Lung (tissue), 12 donors: ENCODE results near the gene PLCB4. TPM values are rescaled to one million over a fixed set of nuclear protein-coding genes. Genes with fewer than 3 reads are reported as not detected.

Source experiments
- ATAC-seq: fragments of 200-7000 bp; cut with Tn5 transposase; one replicate; pipeline ENCODE4 v1.9.1; 2020; ENCODE audit warnings: moderate number of reproducible peaks; ENCODE audit not compliant: insufficient read depth, low FRiP score
- DNase-seq, 3 donors: peaks; one replicate each; pipeline ENCODE4 v3.0.0-alpha.2; 2013 to 2017
- H3K27ac ChIP-seq, 2 donors: one replicate each; pipeline ENCODE4 v1.5.1; 2013; ENCODE audit warnings: mild to moderate bottlenecking in 2 of 2, moderate library complexity in 2 of 2, control low read depth in 1 of 2, inconsistent platforms in 1 of 2, low read depth in 1 of 2, low read length in 1 of 2
- H3K27me3 ChIP-seq, 3 donors: one replicate each; pipeline ENCODE4 v1.5.1; 2013; ENCODE audit warnings: low read length in 2 of 3; ENCODE audit not compliant: control insufficient read depth in 3 of 3, insufficient read depth in 3 of 3
- H3K36me3 ChIP-seq, 4 donors: one replicate each; pipeline ENCODE4 v1.5.1; 2013; ENCODE audit warnings: low read length in 4 of 4, mild to moderate bottlenecking in 1 of 4, moderate library complexity in 1 of 4; ENCODE audit not compliant: control insufficient read depth in 4 of 4, insufficient read depth in 4 of 4
- H3K4me1 ChIP-seq, 5 donors: one replicate each; pipeline ENCODE4 v1.5.1; 2013; ENCODE audit warnings: low read length in 5 of 5, mild to moderate bottlenecking in 2 of 5, moderate library complexity in 1 of 5; ENCODE audit not compliant: control insufficient read depth in 5 of 5, insufficient read depth in 5 of 5
- H3K4me3 ChIP-seq: one replicate; pipeline ENCODE4 v1.5.1; 2013; ENCODE audit warnings: mild to moderate bottlenecking, control low read depth, moderate library complexity
- H3K9ac ChIP-seq, 2 donors: one replicate each; pipeline ENCODE4 v1.5.1; 2013; ENCODE audit warnings: low read length in 2 of 2, control low read depth in 1 of 2; ENCODE audit not compliant: insufficient read depth in 1 of 2
- H3K9me3 ChIP-seq, 4 donors: one replicate each; pipeline ENCODE4 v1.5.1; 2013; ENCODE audit warnings: low read length in 3 of 4, mild to moderate bottlenecking in 1 of 4, moderate library complexity in 1 of 4; ENCODE audit not compliant: control insufficient read depth in 4 of 4, insufficient read depth in 3 of 4
- WGBS, 2 donors: extraction: QIAGEN DNeasy Blood & Tissue Kit; methylation state at CpG; one replicate each; pipeline ENCODE4 v1.1.7; 2013; 5-methylcytosine and 5-hydroxymethylcytosine counted together
- polyA plus RNA-seq, 2 donors: library from polyadenylated mRNA; stranded (reverse); fragments of 200-250 nt; gene quantifications; one replicate each; pipeline ENCODE4 v1.2.1, GENCODE V29; 2013
- total RNA-seq, 2 donors: library from RNA; depleted of rRNA in 1 of 2; stranded (reverse); fragments of >200 nt in 1 of 2; gene quantifications; one replicate each; pipeline ENCODE4 v1.2.1, GENCODE V29; 2014 to 2021
- TF ChIP-seq, protein P1 (sequence below): IDR thresholded peaks from 2 replicates; pipeline ENCODE4 v1.5.1; 2012; ENCODE audit warnings: mild to moderate bottlenecking; ENCODE audit errors: control extremely low read depth, extremely low read depth
- donor health status: control.
- donor health status: control.
- donor health status: Bipolar disorder and iron deficiency.
- donor health status: healthy.
- donor health status: DM: yes; HTN: yes; CAD: no.

The PLCB4 gene
- total and polyA plus RNA-seq, 4 donors: 2.1 to 18.6 (median 5.6) TPM

DNA sequence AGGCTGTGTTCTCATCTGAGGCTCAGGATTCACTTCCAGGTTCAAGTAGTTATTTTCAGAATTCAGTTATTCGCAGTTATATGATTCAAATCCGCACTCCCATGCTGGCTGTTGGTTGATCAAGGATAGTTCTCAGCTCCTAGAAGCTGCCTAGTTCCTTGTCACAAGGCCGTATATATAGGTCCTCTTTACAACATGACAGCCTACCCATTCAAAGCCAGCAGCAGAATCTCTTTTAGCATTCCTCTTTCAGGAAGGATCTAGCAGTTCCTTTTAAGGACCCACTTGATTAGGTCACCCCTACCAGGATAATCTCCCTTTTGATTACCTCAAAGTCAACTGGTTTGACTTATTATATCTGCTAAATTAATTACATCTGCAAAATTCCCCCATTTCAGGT, 421.7 kb downstream of the PLCB4 start:
- Histone ChIP-seq H3K27ac (no peak overlapping the region), H3K4me1 (peaks cover 0 to 15% (median 0%) of the 10 kb centered on the region in 5 donors), H3K4me3 (no peak overlapping the region), H3K9ac (no peak overlapping the region), H3K36me3 (no peaks in the 10 kb centered on the region), H3K27me3 (no peaks in the 10 kb centered on the region), H3K9me3 (no peaks in the 10 kb centered on the region)
- no peak for ATAC-seq
- TF ChIP-seq, protein P1, sequence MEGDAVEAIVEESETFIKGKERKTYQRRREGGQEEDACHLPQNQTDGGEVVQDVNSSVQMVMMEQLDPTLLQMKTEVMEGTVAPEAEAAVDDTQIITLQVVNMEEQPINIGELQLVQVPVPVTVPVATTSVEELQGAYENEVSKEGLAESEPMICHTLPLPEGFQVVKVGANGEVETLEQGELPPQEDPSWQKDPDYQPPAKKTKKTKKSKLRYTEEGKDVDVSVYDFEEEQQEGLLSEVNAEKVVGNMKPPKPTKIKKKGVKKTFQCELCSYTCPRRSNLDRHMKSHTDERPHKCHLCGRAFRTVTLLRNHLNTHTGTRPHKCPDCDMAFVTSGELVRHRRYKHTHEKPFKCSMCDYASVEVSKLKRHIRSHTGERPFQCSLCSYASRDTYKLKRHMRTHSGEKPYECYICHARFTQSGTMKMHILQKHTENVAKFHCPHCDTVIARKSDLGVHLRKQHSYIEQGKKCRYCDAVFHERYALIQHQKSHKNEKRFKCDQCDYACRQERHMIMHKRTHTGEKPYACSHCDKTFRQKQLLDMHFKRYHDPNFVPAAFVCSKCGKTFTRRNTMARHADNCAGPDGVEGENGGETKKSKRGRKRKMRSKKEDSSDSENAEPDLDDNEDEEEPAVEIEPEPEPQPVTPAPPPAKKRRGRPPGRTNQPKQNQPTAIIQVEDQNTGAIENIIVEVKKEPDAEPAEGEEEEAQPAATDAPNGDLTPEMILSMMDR: no peak
- no peak for DNase-seq
- WGBS, 2 donors: 85 to 87% methylated on average over 3 of the region's 3 CpGs

- ATAC-seq (no peak), DNase-seq (no peak)
- H3K4me3 ChIP-seq: no peak overlapping the region
- no peaks in the 10 kb centered on the region for H3K36me3 ChIP-seq
- TF ChIP-seq, protein P1: no peak
- H3K9me3 ChIP-seq: no peaks in the 10 kb centered on the region
- no peak overlapping the region for H3K27ac ChIP-seq
- H3K4me1 ChIP-seq: peaks cover 0 to 16% (median 0%) of the 10 kb centered on the region in 5 donors
- H3K27me3 ChIP-seq: no peaks in the 10 kb centered on the region
- WGBS, 2 donors: 68 to 69% methylated on average over 1 of the region's 1 CpG
- H3K9ac ChIP-seq: no peak overlapping the region
These were observed 422.4 kb downstream of the PLCB4 start for GRCh38 chr20:9491324-9491723.

DNA sequence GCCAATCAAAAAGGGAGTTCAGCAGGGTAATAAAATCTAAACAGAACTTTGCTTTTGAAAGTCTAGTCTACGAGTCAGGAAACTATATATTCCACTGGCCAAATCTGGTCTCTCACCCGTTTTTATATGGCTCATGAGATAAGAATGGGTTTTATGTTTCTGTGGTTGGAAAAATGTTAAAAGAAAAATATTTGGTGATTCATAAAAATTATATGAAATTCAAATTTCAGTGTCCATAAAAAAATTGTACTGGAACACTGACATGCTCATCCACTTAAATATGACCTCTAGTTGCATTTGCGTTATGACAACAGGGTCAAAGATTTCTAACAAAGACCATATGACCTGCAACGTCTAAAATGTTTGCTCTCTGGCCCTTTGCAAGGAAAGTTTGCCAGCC, 423.2 kb downstream of the PLCB4 start:
- Histone ChIP-seq H3K9me3 (no peaks in the 10 kb centered on the region), H3K36me3 (no peaks in the 10 kb centered on the region), H3K27me3 (no peaks in the 10 kb centered on the region), H3K4me3 (no peak overlapping the region), H3K27ac (no peak overlapping the region), H3K9ac (no peak overlapping the region), H3K4me1 (peaks cover 0 to 16% (median 0%) of the 10 kb centered on the region in 5 donors)
- TF ChIP-seq, protein P1: no peak
- no peak for DNase-seq
- 78 to 81% methylated on average over 4 of the region's 4 CpGs for WGBS, 2 donors
- no peak for ATAC-seq

- Histone ChIP-seq H3K9me3 (no peaks in the 10 kb centered on the region), H3K36me3 (no peaks in the 10 kb centered on the region), H3K4me1 (peaks cover 0 to 16% (median 0%) of the 10 kb centered on the region in 5 donors), H3K4me3 (no peak overlapping the region), H3K9ac (no peak overlapping the region), H3K27ac (no peak overlapping the region), H3K27me3 (no peaks in the 10 kb centered on the region)
- TF ChIP-seq, protein P1: no peak
- ATAC-seq: no peak
- WGBS, 2 donors: 68 to 91% methylated on average over 2 of the region's 2 CpGs
- DNase-seq: peak in 2 of 3 donors; percentile 76 to 90
These were observed 424.9 kb downstream of the PLCB4 start for GRCh38 chr20:9493803-9494202.
